ENCODE results near the gene TM9SF1. TPM values are rescaled to one million over a fixed set of nuclear protein-coding genes. Genes with fewer than 3 reads are reported as not detected.
A peak's percentile ranks its signal among the peaks of the same experiment; 100 is the strongest.

TM9SF1 gene
- total RNA-seq, 1 donor from 2014 or later: 30.5 TPM

DNA sequence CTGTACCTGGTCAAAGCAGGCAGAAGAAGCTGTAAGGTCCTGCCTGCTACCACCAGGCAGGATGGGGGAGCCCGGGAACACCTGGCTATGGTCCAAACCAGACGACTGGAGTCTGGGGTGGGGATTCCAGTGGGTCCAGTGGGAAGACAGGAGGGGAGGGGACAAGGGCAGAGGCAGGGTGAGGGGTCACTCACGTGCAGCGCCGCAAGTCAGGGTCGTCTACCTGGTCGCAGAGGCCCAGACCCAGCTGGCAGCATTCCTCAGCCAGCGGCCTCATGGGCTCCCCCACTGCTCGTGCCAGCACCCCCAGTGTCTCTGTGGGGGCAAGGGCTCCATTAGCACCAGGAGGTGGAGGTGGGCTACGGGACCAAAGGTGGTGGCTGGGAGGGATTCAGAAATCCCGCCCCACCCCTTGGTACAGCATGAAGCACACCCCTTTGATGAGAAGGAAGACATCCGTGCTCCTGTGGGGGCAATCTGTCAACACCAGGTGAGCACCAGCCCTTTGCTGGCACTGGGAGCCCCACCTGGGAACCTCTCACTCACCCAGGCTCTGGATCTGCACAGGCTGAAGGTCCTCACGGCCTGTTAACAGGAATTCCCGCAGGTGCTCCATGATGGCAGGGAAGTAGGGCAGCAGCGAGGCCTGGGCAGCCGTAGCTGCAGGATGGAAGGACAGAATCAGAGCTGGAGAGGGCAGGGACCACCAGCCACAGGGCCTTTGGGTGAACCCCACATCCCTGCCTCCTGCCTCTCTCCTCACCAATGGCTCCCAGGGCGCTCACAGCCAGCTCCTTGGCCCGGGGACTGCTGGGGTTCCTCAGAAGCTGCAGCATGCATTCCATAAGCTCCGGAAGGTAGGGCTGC, 10.9 kb downstream of the TM9SF1 start:
- Mint-ChIP-seq H3K27ac (no peak overlapping the region), H3K4me3 (no peak overlapping the region), H3K27me3 (ENCODE audit: insufficient read depth, low read depth) (peaks cover 3% of the 10 kb centered on the region), H3K9me3 (no peaks in the 10 kb centered on the region), H3K36me3 (peaks cover 19% of the 10 kb centered on the region), H3K4me1 (peaks cover 14% of the 10 kb centered on the region)
- TF ChIP-seq, protein P1, sequence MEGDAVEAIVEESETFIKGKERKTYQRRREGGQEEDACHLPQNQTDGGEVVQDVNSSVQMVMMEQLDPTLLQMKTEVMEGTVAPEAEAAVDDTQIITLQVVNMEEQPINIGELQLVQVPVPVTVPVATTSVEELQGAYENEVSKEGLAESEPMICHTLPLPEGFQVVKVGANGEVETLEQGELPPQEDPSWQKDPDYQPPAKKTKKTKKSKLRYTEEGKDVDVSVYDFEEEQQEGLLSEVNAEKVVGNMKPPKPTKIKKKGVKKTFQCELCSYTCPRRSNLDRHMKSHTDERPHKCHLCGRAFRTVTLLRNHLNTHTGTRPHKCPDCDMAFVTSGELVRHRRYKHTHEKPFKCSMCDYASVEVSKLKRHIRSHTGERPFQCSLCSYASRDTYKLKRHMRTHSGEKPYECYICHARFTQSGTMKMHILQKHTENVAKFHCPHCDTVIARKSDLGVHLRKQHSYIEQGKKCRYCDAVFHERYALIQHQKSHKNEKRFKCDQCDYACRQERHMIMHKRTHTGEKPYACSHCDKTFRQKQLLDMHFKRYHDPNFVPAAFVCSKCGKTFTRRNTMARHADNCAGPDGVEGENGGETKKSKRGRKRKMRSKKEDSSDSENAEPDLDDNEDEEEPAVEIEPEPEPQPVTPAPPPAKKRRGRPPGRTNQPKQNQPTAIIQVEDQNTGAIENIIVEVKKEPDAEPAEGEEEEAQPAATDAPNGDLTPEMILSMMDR (IDR thresholded peaks at IDR 0.05): no peak
- TF ChIP-seq EZH2 (IDR thresholded peaks at IDR 0.05) (no peak), EZH2phosphoT487 (IDR thresholded peaks at IDR 0.05) (no peak)
- peaks cover 6% of the 10 kb centered on the region for H3K4me1 ChIP-seq
- peaks cover 14% of the 10 kb centered on the region for H4K20me1 ChIP-seq (ENCODE audit: low read depth)
- H3K27me3 ChIP-seq: no peaks in the 10 kb centered on the region
- H3K4me3 ChIP-seq: no peak overlapping the region
- H3K79me2 ChIP-seq (ENCODE audit: low read depth): peaks cover 15% of the 10 kb centered on the region
- H3K9me3 ChIP-seq (ENCODE audit: low read depth): no peaks in the 10 kb centered on the region
- no peaks in the 10 kb centered on the region for H3K36me3 ChIP-seq
- H3K27ac ChIP-seq: no peak overlapping the region
- peaks cover 18% of the 10 kb centered on the region for H3F3A ChIP-seq (ENCODE audit: low read depth)
- no peak overlapping the region for H3K4me2 ChIP-seq
- no peak overlapping the region for H2AFZ ChIP-seq (replicated peaks)
- no peak overlapping the region for H3K9ac ChIP-seq
- no peak for DNase-seq (ENCODE audit: low spot score)

- Histone ChIP-seq H3F3A (ENCODE audit: low read depth) (peaks cover 8% of the 10 kb centered on the region), H3K27ac (no peak overlapping the region), H3K4me2 (no peak overlapping the region), H3K79me2 (ENCODE audit: low read depth) (peaks cover 15% of the 10 kb centered on the region), H3K9ac (no peak overlapping the region), H3K36me3 (no peaks in the 10 kb centered on the region), H3K9me3 (ENCODE audit: low read depth) (no peaks in the 10 kb centered on the region), H2AFZ (replicated peaks) (no peak overlapping the region), H3K4me1 (peaks cover 6% of the 10 kb centered on the region), H4K20me1 (ENCODE audit: low read depth) (peaks cover 16% of the 10 kb centered on the region), H3K27me3 (no peaks in the 10 kb centered on the region), H3K4me3 (no peak overlapping the region)
- H3K4me3 Mint-ChIP-seq: no peak overlapping the region
- DNase-seq (ENCODE audit: low spot score): no peak
- H3K9me3 Mint-ChIP-seq: no peaks in the 10 kb centered on the region
- TF ChIP-seq EZH2 (IDR thresholded peaks at IDR 0.05) (no peak), EZH2phosphoT487 (IDR thresholded peaks at IDR 0.05) (no peak)
- TF ChIP-seq, protein P1 (IDR thresholded peaks at IDR 0.05): no peak
- peaks cover 22% of the 10 kb centered on the region for H3K36me3 Mint-ChIP-seq
- H3K27me3 Mint-ChIP-seq (ENCODE audit: insufficient read depth, low read depth): peaks cover 3% of the 10 kb centered on the region
- H3K4me1 Mint-ChIP-seq: peaks cover 10% of the 10 kb centered on the region
- no peak overlapping the region for H3K27ac Mint-ChIP-seq
Measured at GRCh38 chr14:24183014-24183481, 12.2 kb downstream of the TM9SF1 start.

GRCh38 chr14:24182110-24182882, 12.9 kb downstream of the TM9SF1 start:
- Mint-ChIP-seq H3K27ac (peak overlapping the region; percentile 90), H3K4me1 (peaks cover 4% of the 10 kb centered on the region), H3K4me3 (peak overlapping the region; percentile 22), H3K36me3 (peaks cover 22% of the 10 kb centered on the region), H3K9me3 (no peaks in the 10 kb centered on the region), H3K27me3 (ENCODE audit: insufficient read depth, low read depth) (peaks cover 3% of the 10 kb centered on the region)
- Histone ChIP-seq H3F3A (ENCODE audit: low read depth) (peaks cover 3% of the 10 kb centered on the region), H3K9ac (no peak overlapping the region), H4K20me1 (ENCODE audit: low read depth) (peaks cover 16% of the 10 kb centered on the region), H3K27me3 (no peaks in the 10 kb centered on the region), H3K79me2 (ENCODE audit: low read depth) (peaks cover 7% of the 10 kb centered on the region), H3K27ac (no peak overlapping the region), H3K4me2 (no peak overlapping the region), H3K36me3 (no peaks in the 10 kb centered on the region), H3K9me3 (ENCODE audit: low read depth) (no peaks in the 10 kb centered on the region), H3K4me3 (no peak overlapping the region), H3K4me1 (no peaks in the 10 kb centered on the region), H2AFZ (replicated peaks) (no peak overlapping the region)
- no peak for DNase-seq (ENCODE audit: low spot score)
- TF ChIP-seq EZH2phosphoT487 (IDR thresholded peaks at IDR 0.05) (no peak), EZH2 (IDR thresholded peaks at IDR 0.05) (no peak)
- TF ChIP-seq, protein P1 (IDR thresholded peaks at IDR 0.05): no peak
